HuH-7.5 (cell line): ENCODE results near the gene MGLL.

Experiments used
- DNase-seq: peaks from one replicate; pipeline ENCODE4 v3.0.0; 2011; ENCODE audit warnings: low spot score

Gene MGLL

DNA sequence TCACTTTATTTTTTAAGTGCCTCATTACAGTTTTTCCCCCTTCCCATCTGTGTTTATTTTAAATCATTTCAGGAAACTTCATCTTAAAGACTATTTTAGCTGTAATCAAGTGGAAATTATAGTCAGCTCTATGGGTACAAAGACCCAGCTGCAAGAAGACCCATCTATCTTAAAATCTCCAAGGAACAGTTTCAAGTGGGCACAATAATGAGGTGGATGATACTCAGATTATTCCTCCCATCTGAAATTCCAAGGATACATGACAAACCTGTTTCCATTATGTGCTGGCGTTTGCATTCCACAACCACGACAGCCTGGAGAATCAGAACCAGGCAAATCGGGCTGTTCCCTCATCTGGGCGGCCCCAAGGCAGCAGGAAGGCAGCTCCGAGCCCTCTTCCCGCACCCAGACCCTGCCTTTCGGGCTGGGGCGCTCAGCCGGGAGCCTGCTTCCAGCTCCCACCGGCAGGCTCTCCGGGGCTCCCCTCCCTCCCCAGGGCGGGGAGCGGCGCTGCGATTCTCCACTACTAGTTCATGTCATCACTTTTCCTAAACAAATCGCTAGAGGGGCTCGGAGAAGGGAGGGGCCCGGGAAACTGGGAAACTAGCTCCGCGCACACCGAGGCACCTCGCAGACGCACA lies at the start of gene MGLL:
Gene MGLL, minus strand, starts transcription at position 475 of the 641 bp plus-strand sequence. Its CDS starts 197 bp downstream, at position 278.
- peak; percentile 62 for DNase-seq

DNA sequence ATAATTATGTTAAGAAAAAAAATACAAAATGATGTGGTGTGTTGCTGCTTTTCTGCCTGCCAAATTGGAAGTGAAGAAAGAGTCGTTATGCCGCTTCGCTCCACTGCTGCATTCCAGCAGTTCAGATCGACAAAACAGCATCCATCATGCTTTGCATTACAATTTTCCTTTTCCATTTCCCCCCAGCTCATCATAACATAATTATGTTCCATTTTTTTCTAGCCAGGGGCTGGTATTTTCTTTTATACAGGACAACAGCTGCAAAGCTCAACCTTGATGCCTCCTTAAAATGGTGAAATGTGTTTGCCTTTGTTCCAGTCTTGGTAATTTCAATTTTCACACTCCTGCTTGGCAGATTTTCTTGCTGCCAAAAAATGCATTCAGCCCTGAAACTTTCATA lies 47.8 kb upstream of the MGLL start:
- no peak for DNase-seq

DNA sequence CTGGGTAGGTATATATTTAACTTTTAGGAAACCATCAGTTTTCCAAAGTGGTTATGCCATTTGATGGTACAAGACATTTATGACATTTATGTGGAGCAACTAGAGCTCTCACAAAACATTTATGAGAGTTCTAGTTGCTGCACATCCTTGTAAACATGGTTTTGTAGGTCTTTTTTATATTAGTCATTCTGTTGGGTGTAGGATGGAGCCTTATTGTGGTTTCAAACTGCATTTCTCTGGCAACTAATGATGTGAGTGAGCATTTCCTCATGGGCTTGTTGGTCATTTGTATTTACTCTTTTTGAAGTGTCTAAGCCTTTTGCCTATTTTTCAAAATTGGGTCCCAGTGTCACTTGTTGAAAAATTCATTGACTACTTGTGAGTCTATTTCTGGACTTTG lies 45.7 kb upstream of the MGLL start:
- no peak for DNase-seq

DNA sequence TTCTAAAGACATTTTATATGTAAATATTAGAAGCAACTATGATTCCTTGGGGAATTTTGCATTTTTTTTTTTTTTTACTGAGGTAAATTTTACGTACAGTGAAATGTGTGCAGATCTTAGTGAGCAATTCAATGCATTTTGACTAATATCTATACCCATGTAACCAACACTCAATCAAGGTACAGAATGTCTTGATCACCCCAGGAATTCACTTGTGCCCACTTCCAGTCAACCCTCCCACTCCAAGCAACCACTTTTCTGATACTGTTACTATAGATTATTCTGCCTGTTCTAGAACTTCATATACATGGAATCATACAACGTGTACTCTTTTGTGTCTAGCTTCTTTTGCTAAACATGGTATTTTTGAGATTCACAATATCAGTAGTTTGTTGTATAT lies 45.1 kb upstream of the MGLL start:
- DNase-seq: no peak

DNA sequence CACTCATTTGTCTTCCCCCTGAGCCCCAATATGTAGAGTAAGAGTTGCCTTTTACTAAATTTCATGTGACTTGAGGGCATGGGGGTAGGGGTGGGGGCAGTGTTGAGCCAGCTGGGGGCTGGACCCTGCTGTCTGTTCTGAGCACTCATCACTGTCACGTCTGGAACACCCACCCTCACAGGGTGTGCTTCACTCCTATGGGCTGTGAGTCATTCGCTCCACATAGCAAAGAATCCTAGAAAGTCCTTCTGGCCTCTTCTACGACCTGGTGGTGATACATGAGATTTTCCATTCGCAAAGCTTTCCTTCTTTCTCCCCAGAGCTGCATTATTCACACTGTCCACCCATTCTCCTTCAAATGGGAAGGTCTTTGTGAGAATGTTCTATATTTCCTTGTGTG lies 43.6 kb upstream of the MGLL start:
- no peak for DNase-seq

DNA sequence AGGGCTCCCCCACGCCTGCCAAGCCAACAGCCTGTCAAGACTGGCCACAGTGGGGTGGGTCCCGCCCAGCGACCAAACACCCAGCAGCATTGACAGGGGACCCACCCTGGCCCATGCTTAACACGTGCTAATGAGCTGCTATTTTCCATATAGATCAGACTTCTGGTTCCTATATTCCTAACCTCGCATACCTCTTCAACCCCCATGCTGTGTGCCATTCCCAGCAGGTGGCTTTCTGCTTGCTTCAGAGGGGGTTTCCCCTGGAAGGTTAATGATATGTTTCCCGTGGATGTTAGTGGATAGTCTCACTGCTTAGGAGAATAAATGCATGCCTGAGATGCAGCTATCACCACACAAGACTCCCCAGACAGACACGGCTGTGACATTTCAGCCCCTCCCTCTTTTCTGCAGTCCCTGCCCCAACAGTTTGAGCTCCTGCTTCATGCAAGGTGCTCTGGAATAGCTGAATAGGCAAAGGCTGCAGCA lies 37.9 kb upstream of the MGLL start:
- no peak for DNase-seq

DNA sequence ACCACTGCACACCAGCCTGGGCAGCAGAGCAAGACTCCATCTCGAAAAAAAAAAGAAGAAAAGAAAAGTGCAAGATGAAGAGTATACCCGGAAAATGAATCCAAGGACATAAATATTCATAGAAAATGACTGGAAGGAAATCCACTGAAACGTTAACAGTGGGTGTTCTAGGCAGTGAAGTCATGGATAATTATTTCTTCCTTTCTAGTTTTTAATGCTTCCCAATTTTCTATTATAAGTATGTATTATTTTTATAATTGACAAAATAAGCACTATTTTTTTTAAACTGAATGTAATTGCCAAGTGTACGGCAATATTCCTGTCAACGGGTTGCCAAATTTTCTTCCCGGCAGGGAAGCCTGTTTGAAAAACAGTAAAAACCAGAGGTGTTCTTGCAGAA lies 37.4 kb upstream of the MGLL start:
- DNase-seq: no peak

DNA sequence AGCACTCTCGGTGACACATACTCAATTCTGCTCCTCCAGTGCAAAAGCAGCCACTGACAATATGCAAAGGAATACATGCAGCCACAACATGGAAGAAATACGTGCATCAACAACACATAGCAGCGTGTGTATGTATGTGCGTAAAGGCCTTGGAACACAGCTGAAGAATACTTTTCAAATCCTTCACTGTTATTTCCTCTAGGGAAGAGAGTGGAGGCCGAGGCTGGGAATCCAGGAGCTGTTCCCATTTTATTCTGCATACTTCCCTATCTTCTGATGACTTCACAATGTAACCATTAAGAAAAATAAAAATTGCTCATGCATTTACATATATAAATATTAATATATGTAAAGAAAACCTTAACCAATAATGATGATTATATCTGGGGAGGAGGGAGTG lies 36.6 kb upstream of the MGLL start:
- no peak for DNase-seq

DNA sequence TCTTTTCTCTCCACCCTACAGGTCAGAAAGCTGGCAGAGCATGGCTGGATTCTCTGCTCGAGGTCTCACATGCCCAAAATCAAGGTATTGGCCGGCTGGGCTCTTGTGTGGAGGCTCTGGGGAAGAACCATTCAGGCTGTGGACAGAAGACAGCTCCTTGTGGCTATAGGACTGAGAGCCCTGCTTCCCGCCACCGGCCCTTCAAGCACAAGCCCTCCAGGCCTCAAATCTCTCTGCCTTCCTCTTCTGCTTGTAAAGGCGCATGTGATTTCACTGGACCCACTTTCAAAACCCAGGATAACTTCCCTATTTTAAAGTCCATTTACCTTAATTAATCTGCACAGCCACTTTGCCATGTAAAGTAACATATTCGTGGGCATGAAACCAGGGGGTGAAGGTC lies 36.2 kb upstream of the MGLL start:
- no peak for DNase-seq

DNA sequence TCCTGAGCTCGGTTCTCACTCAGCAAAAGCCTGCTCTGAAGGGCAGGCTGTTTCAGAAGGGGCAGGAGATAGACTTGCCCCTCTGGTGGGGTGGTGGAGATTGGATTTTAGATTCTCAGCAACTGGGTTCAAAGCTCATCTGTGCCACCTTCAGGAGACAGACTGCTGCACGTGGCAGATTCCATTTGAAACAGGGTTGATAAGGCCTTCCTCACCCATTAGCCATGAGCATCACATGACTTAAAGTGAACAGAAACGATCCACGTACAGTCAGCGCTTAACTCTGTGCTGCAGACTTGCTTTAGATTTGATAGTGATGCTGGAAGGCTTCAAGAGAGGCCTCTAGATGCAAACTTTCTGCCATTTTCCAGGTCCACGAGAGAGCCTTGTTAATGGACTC lies 35.0 kb upstream of the MGLL start:
- no peak for DNase-seq

DNA sequence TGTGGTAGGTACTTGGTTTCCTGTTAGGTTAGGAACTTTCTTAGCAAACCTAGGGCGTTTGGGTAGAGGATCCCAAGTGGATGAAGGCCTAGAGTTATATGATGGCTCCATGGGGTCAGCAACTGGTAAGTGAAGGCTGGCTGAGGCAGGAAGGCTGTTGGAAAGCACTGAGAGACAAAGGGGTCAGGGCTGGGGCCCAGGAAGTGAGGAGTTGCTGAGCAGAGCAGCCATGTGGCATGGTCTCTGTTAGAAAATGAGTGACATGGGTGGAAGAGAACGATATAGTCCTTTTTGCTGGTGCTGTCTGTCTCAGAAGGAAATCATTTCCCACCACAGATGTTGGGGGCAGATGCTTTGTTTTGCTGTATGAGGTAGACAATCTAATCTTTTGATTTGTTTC lies 34.5 kb upstream of the MGLL start:
- no peak for DNase-seq

DNA sequence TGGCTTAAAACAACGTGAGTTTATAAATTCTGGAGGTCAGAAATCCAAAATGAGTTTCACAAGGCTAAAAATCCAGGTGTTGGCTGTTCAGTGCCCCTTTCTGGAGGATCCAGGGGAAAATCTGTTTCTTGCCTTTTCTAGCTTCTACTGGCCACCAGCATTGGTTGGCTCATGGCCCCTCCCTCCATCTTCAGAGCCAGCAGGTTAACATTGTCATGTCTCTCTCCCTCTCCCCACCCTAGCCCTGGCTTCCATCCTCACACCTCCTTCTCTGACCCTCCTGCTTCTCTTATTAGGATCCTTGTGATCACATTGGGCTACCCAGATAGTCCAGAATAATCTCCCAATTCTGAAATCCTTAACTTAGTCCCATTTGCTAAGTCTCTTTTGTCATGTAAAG lies 32.9 kb upstream of the MGLL start:
- DNase-seq: no peak

DNA sequence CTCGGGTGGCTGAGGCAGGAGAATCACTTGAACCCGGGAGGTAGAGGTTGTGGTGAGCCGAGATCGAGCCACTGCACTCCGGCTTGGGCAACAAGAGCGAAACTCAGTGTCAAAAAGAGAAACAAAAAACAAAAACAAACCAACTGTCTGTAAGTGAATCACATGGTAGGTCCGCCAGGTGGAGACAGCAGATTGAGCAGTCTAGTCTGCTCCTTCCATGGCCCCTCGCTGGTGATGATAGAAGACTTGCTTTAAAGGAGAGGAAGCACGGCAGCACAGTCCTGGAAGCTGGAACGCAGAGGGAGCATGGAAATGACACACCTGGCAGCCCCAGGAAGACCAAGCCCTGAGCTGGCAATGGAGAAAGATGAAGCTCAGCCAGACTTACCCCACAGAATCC lies 31.4 kb upstream of the MGLL start:
- DNase-seq: peak; percentile 39

DNA sequence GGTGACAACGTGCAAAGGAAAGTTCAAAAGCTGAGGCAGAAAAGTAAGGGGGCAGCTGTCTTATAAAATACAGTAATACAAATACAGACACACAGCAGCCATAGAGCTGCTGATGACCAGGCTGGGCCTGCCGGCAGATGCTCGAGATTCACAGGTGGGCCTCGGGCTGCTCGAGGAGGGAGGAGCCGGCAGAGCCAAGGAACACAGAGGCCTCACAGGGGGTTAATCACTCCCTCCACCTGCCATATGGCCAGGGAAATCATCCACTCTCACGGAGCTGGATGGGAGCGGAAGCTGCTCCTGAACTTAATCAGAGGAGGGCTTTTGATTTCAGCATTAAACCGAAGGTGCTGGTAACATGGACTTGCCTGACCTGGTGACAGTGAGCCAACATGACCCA lies 29.6 kb upstream of the MGLL start:
- no peak for DNase-seq

DNA sequence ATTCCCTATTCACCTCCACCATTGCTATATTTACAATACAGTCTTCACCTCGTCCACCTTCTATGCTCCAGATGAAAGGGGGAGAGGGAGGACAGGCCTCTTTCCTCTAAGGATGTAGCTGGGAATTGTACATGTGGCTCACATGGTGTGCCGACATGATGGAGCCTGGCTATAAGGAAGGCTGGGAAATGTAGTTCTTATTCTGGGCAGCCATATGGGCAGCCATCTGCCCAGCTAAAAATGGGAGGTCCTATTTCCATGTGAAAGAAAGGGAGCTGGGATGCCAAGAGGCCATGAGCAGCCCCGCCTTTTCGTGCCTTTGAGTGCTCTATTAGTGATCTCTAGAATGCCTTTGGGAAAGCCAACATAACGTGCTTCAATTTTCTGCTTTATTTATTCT lies 27.1 kb upstream of the MGLL start:
- DNase-seq: no peak

DNA sequence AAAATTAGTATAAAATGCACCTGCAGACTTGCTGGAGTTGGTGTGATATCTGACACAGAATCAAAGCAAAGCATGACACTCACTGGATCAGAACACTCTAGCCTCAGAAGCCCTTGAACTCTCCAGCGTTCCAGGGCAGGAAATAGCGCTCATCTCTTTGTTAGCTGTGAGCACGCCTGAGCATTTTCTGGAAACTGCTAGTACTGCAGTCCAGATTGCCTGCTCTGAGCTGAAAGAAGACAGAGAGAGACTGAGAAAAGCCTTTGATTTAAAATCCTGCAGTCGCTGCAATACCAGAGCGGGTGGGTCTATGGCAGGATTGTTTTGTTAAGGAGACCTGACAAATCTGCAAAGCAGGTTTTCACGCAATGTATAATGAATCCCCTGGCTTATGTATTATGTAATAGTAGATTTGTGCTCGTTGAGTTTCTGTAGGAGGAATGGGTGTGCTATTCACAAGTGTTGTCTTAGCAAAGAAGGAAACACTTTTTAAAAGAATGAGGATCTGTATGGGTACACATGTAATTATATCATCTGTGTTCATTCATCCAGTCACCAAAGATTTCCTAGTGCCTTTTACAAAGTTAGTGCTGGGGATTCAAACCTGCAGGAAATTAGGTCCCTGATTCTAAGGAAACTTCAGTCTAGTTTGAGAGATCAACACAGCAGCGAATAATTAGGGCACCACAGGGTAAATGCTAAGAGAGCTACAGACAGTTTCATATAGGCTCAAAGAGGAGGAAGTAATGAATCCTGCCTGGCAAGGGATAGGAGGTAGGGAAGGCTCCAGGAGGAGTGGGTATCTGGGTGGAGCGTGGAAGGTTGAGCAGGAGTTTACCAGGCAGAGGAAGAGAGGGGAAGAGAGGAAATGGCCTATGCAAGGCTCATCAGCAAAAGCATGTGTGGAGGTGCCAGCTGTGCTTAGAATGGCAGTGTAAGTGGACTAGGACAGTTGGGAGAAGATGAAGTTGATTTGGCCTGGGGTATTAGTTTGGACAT lies 26.1 kb upstream of the MGLL start:
- DNase-seq: no peak

DNA sequence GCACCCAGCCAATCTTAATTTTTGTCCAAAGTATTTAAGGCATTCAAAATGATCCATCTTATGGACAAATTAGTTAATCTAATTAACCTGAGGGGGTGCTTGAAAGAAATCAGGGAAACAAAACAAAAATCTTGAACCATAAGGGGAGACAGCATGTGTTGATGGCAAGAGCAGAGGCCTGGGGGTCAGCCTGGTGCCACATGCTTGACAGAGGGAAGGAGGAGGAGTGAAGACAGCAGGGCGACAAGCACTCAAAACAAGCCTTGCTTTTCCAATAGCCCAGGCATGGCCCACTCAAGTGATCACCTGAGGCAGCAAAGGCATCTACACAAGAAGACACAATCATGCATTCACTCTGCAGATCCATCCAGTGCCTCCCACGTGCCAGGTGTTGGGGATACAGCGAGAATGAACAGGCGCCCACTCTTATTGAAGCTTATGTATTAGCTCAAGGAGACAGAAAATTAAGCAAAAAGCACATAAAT lies 25.0 kb upstream of the MGLL start:
- no peak for DNase-seq

DNA sequence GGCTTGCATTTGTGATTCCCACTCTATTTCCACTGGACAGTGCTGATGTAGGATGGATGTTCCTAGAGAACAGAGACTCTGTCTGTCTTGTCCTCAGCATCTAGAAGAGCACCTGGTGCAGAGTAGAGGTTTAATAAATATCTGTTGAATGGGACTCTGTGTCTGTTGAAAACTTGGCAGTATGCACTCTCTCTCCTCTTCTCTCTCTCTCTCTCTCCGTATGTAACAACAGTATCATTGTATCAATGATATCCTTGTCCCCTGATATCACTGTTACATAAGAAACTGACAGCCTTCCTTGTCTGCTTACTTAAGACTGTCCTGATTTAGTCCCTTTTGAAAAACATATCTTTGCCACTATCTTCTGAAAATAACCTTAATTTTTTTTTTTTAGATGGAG lies 24.3 kb upstream of the MGLL start:
- DNase-seq: no peak

DNA sequence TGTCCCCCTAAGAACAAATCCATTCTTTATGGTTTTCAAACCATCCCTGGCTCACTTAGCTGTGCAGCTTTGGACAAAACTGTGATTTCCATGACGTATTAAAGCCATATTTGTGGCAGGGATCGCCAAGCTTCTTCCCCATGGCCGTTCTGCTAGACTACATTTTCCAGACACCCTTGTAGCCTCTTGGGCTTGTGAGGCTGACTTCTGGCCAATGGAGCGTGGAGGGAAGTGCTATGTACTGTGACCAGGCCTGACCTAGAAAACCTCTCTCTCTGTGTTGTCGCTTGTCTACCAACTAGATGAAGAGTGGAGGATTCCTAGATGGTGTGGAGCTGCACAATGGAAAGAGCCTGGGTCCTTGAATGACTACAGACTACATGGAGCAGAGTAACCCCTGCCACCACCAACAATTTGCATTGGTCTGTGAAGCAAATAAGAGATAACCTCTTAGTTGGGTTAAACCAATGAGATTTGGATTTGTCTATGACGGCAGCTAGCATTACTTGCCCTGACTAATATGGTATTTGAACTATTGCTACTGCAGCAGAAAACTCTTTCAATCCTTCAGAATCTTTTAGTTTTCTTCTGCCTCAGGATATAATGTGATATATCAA lies 22.1 kb upstream of the MGLL start:
- no peak for DNase-seq

DNA sequence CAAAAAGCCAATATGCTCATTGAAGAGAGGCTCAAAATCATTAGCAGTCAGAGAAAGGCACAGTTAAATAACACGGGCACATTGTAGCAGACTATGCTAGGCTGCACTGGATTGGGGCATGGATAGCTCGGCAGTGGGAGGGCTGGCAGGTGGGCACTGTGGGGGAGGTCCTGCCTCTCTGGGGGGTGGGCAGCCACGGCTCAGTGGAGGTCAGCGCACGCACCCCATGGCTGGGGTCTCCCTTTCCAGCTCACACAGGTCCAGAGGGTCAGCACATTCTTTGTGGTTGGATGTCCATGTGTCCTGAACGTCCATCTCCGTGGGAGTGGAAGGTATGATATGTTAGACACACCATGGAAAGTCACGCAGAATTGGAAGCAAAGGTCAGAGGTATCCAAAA lies 18.4 kb upstream of the MGLL start:
- no peak for DNase-seq

DNA sequence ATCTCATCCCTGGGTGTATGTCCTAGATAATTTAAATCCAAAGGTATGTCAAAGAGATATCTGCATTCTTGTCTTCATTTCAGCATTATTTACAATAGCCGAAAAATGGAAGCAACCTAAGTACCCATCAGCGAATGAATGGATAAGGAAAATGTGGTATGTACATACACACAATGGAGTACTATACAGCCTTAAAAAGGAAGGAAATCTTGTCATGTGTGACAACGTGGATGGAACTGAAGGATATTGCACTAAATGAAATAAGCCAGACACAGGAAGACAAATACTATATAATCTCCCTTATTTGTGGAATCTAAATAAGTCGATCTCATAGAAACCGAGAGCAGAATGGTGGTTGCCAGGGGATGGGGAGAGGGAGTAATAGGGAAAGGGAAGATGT lies 16.8 kb upstream of the MGLL start:
- no peak for DNase-seq

DNA sequence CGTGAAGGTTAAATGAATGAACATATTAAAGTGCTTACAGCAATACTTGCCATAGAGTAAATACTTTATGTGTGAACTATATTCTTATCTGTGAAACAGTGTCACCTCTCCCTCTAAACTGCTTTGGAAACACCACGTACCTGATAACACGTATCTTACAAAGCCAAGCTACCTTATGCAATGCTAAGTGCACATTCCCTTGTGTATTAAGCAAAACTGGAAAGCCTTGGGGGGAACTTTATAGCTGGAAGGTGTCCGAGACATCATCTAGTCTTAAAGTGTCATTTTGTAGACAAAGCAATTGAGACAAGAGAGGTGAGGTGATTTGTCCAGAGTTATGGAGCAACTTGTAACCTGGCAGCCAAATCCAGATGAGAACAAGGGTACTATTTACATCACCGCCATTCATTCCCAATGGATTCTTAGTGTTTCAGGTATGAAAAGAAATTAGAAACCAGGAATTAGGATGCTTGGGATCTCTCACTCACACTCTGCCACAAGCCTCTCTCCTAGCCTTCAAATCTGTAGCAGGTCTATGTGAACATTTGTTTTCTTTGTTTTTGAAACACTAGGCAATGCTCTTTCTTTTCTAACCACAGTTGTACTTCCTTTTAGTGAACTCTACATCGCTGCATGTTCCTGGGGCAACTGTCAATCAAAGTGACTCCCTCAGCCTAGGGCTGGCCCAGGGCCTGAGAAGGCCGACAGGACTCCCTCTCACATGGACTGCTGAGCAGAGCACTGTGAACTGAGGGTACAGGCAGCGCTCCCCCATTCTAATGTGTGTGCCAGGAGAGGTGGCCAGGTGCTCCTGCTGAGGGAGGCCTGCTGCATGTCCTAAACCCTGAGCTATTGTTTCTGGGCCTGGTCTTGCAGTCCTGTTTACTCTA lies 13.9 kb upstream of the MGLL start:
- DNase-seq: no peak
